GM18511 (cell line): Measurements from ENCODE around the gene KCNN4.
"Not testable (repeated sequence)": the region's sequence is repeated elsewhere in the genome, so short reads cannot be mapped to it uniquely, and the experiment has no call there.

Experiments
- ATAC-seq: cut with Tn5 transposase; IDR thresholded peaks from one replicate; pipeline ENCODE4 v1.9.1; 2021; ENCODE audit warnings: mild to moderate bottlenecking, moderate library complexity; ENCODE audit not compliant: unreplicated experiment

The KCNN4 gene

GRCh38 chr19:43775299-43775890, 5.4 kb downstream of the KCNN4 start:
- ATAC-seq: no peak

DNA sequence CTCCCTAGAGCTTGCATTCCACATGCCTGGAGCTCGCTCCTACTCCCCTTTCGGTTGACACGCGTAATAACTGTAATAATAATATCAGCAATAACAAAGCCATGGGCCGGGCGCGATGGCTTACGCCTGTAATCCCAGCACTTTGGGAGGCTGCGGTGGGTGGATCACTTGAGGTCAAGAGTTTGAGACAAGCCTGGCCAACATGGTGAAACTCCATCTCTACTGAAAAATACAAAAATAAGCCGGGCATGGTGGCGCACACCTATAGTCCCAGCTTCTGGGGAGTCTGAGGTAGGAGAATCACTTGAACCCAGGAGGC, 5.9 kb downstream of the KCNN4 start:
- ATAC-seq: not testable (repeated sequence)

DNA sequence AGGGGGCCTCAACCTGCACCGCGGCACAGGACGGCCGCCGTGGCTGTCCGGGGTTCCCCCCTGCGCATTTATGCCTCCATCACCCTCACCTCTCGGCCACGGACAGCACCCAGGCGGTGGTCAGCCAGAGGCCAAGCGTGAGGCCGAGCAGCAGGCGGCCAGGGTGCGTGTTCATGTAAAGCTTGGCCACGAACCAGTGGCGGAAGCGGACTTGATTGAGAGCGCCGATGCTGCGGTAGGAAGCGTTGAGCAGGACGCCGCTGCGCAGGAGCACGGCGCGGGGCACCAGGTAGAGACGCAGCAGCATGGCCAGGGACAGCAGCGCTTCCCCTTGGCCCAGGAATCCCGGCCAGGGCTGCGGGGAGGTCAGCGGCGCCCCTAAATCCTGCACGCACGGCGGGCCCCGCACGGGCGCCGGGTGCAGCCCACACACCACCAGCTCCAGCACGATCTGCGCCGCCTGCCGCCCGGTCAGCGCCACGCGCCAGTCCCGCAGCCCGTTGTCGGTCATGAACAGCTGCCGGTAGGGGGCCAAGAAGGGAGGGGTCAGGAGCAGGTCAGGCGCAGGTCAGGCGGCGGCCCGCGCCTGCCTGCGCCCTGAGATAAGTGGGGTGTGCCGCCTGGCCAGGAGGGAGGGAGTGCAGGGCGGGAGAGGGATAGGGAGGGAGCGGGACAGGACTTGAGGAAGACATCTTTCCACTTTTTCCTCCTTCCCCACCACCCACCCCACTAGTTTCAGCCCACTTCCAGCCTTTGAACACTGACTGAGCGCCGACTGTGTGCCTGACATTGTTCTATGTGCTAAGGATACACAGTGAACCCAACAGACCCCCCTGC, 6.5 kb downstream of the KCNN4 start:
- ATAC-seq: no peak

DNA sequence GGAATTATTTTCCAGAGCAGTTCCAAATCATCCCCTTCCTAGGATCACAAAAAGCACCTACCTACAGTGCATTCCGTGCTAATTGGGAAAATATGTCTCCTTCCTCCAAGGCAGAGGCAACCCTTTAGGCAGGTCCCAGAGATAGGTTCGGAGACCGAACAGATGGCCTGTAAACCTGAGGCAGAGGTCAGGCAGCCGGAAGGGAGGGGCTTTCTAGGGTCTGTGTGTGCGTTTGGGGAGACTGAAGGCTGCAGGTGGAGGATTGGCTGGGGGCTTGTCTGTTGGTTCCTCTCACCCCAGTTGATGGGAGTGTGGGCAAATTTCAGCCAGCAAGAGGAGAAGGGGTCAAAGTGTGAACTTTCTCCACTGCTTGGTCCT, 7.1 kb downstream of the KCNN4 start:
- ATAC-seq: no peak

- ATAC-seq: no peak
Measured at GRCh38 chr19:43769256-43769655, 11.5 kb downstream of the KCNN4 start.

- ATAC-seq: no peak
Measured at GRCh38 chr19:43768273-43769050, 12.3 kb downstream of the KCNN4 start.

- no peak for ATAC-seq
Measured at GRCh38 chr19:43767818-43768217, 13.0 kb downstream of the KCNN4 start.

GRCh38 chr19:43767316-43767715, 13.5 kb downstream of the KCNN4 start:
- ATAC-seq: no peak

- no peak for ATAC-seq
Measured at GRCh38 chr19:43766755-43767043, 14.1 kb downstream of the KCNN4 start.

DNA sequence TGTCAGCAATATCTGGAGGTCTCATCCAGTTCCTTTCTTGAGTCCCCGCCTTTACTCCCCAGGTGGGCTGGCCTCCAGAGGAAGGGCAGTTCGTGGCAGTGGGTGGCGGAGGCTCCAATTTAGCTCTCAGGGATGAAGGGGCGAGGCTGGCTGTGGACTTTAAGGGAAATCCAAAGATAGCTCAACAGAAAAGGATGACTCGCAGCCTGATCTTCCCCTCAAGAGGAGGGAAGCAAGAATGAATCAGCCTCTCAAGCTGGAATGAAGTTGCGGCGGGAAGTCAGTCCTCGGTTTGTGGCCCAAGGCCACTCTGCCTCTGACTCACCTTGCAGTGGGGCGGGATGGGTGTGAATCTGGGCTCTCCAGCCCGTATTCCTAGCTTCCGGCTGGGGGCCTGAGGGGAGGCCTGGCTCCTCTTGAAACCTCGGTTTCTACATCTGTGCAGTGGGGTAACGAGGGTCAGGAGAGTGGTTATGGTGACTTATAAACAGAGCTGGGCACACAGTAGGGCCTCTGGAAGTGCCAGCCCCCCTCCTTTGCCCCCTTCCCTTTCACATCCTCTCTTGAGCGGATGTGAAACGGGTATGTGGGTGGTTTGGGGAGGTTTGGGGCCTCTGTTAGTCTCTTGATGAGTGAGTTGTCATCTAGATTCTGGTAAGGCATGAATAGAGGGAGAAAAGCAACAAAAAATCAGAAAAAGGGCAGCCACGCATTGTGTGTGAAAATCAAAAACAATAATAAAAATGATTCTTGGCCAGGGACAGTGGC, 15.5 kb downstream of the KCNN4 start:
- peak; percentile 79 for ATAC-seq

DNA sequence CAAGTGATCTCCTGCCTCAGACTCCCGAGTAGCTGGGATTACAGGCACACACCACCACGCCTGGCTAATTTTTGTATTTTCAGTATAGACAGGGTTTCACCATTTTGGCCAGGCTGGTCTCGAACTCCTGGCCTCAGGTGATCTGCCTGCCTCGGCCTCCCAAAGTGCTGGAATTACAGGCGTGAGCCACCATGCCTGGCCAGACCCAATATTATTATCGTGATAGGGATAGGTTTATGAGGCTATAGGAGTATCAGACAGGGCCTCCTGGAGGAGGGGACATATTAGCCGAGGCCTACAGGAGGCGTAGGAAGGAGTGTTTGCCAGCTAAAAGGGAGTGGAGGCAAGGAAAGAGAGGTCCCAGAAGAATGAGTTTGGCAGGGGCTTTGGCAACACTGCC, 16.1 kb downstream of the KCNN4 start:
- ATAC-seq: not testable (repeated sequence)

DNA sequence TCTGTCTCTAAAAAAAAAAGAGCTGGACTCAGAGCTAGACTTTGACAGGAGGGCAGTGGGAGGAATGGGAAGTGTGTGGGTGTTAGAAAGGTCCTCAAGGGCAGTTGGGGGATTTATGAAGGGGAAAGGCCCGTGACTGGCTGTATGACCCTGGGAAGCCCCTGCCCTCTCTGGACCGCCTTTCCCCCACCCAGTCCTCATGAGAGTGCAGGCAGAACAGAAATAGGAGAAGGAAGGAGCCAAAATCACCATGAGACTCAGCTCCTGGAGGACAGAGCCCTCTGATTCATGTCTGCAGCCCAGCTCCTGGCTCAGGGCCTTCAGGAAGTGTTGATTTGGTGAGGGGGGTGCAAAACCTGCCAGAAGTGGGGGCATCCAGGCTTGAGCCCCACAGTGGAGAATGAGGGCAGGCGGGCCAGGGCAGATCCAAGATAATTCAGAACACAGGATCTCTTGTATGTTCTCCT, 17.3 kb downstream of the KCNN4 start:
- ATAC-seq: no peak

- ATAC-seq: no peak
Measured at GRCh38 chr19:43762814-43763213, 18.0 kb downstream of the KCNN4 start.

GRCh38 chr19:43760941-43761340, 19.8 kb downstream of the KCNN4 start:
- ATAC-seq: no peak

DNA sequence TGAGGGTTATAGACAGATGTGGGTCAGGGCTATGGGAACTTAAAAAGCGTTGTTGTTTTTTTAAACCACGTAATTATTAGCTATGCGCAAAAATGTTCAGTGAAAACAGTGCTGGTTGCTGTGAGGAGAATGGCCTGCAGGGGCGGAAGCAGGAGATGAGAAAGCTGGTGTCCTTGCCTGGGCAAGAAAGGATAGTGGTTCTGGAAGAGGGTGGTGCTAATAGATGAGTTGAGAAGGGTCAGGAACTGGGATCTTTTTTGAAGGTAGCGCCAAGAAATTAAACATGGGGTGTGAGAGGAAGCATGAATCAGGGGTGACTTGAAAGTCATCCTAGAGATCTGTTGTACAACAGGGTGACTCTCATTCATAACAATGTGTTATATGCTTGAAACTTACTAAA, 21.3 kb downstream of the KCNN4 start:
- ATAC-seq: no peak

GRCh38 chr19:43755256-43755801, 25.4 kb downstream of the KCNN4 start:
- ATAC-seq: no peak

GRCh38 chr19:43754503-43755255, 26.1 kb downstream of the KCNN4 start, which contains the start of gene SMG9:
Gene SMG9 (minus strand): TSS chr19:43754962. CDS start chr19:43750741, 4,221 bp downstream.
- peak; percentile 69 for ATAC-seq

DNA sequence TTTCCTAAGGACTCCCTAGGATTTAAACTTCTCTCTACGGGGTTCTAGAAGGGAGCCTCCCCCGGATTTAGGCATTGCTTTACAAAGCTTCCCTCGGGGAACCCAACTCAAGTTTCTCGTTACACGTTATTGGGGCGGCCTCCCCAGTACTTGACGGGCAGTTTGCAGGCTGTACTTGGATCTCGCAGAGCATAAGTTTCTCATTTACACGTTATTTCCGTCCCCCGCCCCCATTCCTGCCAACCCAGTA, 26.6 kb downstream of the KCNN4 start:
- no peak for ATAC-seq

- no peak for ATAC-seq
Measured at GRCh38 chr19:43752287-43752875, 28.4 kb downstream of the KCNN4 start.
